Esophagus muscularis mucosa (tissue), 4 donors: Measurements from ENCODE around the gene SH3GL3. TPM values are rescaled to one million over a fixed set of nuclear protein-coding genes. Genes with fewer than 3 reads are reported as not detected.
A peak's percentile ranks its signal among the peaks of the same experiment; 100 is the strongest.

Experiments
- DNase-seq: peaks from one replicate; pipeline ENCODE4 v3.0.0-alpha.2; 2017; ENCODE audit errors: extremely low spot score
- H3K27ac ChIP-seq, 4 donors: fragments of 200-600 bp; sonication (generic); replicated peaks in 1 of 4; 1 replicate in 3 of 4; 2 replicates in 1 of 4; pipeline ENCODE4 v1.5.1; 2016 to 2019; ENCODE audit warnings: mild to moderate bottlenecking in 1 of 4
- H3K27me3 ChIP-seq, 4 donors: fragments of 200-600 bp; sonication (generic); one replicate each; pipeline versions ENCODE4 v1.5.1 to v1.6.0; 2016 to 2019
- H3K36me3 ChIP-seq, 4 donors: fragments of 200-600 bp; sonication (generic); one replicate each; pipeline ENCODE4 v1.5.1; 2016 to 2019
- H3K4me1 ChIP-seq, 4 donors: fragments of 200-600 bp; sonication (generic); one replicate each; pipeline ENCODE4 v1.5.1; 2016 to 2019
- H3K4me3 ChIP-seq, 4 donors: fragments of 200-600 bp; sonication (generic); 1 replicate in 2 of 4; 2 replicates in 2 of 4; pipeline ENCODE4 v1.5.1; 2016 to 2019; ENCODE audit warnings: mild to moderate bottlenecking in 4 of 4, moderate library complexity in 1 of 4
- H3K9me3 ChIP-seq, 4 donors: fragments of 200-600 bp; sonication (generic); 1 replicate in 3 of 4; 2 replicates in 1 of 4; pipeline ENCODE4 v1.5.1; 2016 to 2019
- EP300 ChIP-seq: sonication (generic); formaldehyde crosslinking; IDR thresholded peaks from one replicate; pipeline ENCODE4 v1.6.1; 2017; ENCODE audit warnings: antibody characterized with exemption
- POLR2A ChIP-seq: fragments of 450-650 bp; IDR thresholded peaks from one replicate; pipeline ENCODE4 v1.6.1; 2017; ENCODE audit warnings: antibody characterized with exemption, moderate library complexity, mild to moderate bottlenecking, low read depth
- POLR2AphosphoS5 ChIP-seq, 2 donors: sonication (generic); formaldehyde crosslinking; IDR thresholded peaks; one replicate each; pipeline ENCODE4 v1.6.1; 2017; ENCODE audit warnings: antibody characterized with exemption in 2 of 2
- WGBS: methylation state at CpG from one replicate; pipeline ENCODE4 v1.1.5; 2018; 5-methylcytosine and 5-hydroxymethylcytosine counted together
- intact Hi-C: fragments of 100-400 bp; cut with DNase I; formaldehyde crosslinking; loops from one replicate; pipeline ENCODE4 v1.15.1; 2023
- total RNA-seq, 4 donors: library from RNA; depleted of rRNA; stranded (reverse); fragments of >200 nt; gene quantifications; one replicate each; pipeline versions ENCODE4 v1.1.0 to v1.2.1, GENCODE V29; 2016
- TF ChIP-seq, protein P1 (sequence below), 3 experiments: fragments of 200-600 bp in 2 of 3; fragments of 450-650 bp in 1 of 3; sonication (generic) in 2 of 3; IDR thresholded peaks; one replicate each; pipeline ENCODE4 v1.5.1; 2017 to 2019; ENCODE audit warnings: antibody characterized with exemption in 3 of 3, mild to moderate bottlenecking in 2 of 3, moderate library complexity in 1 of 3

Gene SH3GL3
- total RNA-seq, 4 donors from 2014 or later: 0.19 TPM; not detected in 3

- peaks cover 0 to 8% (median 0%) of the 10 kb centered on the region in 4 donors for H3K27me3 ChIP-seq
- peaks cover 0 to 8% (median 0%) of the 10 kb centered on the region in 4 donors for H3K9me3 ChIP-seq
- DNase-seq: peak; percentile 12
- TF ChIP-seq POLR2AphosphoS5 (IDR thresholded peaks at IDR 0.05) (no peak), EP300 (no peak), POLR2A (no peak)
- TF ChIP-seq, protein P1, sequence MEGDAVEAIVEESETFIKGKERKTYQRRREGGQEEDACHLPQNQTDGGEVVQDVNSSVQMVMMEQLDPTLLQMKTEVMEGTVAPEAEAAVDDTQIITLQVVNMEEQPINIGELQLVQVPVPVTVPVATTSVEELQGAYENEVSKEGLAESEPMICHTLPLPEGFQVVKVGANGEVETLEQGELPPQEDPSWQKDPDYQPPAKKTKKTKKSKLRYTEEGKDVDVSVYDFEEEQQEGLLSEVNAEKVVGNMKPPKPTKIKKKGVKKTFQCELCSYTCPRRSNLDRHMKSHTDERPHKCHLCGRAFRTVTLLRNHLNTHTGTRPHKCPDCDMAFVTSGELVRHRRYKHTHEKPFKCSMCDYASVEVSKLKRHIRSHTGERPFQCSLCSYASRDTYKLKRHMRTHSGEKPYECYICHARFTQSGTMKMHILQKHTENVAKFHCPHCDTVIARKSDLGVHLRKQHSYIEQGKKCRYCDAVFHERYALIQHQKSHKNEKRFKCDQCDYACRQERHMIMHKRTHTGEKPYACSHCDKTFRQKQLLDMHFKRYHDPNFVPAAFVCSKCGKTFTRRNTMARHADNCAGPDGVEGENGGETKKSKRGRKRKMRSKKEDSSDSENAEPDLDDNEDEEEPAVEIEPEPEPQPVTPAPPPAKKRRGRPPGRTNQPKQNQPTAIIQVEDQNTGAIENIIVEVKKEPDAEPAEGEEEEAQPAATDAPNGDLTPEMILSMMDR (IDR thresholded peaks at IDR 0.05): no peak
- intact Hi-C loops: no loop called here
- no peaks in the 10 kb centered on the region for H3K4me1 ChIP-seq
- H3K4me3 ChIP-seq: no peak overlapping the region
- 82% methylated on average over 3 of the region's 3 CpGs for WGBS
- H3K27ac ChIP-seq: no peak overlapping the region
- no peaks in the 10 kb centered on the region for H3K36me3 ChIP-seq
Measured at GRCh38 chr15:83472151-83472550, 25.0 kb downstream of the SH3GL3 start.

DNA sequence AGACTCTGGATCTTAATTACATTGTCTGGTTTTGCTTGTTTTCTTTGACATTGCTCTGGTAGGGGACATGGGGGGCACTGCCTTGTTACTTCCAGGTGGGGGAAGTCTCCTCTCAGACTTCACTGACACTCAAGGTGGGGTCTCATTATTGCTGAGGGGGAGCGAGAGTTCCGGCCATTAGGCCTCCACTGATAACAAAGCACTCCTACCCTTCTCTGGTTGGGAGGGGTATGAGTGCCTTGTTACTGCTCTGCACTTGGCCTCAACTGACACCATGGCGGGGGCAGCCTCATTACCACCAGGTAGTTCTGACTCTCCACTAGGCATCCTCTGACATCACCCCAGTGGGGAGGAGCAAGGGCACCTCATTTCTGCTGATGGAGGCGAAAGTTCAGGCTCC, 25.7 kb downstream of the SH3GL3 start:
- no peak overlapping the region for H3K4me3 ChIP-seq
- 90% methylated on average over 4 of the region's 4 CpGs for WGBS
- H3K9me3 ChIP-seq: peaks cover 0 to 8% (median 0%) of the 10 kb centered on the region in 4 donors
- no peaks in the 10 kb centered on the region for H3K4me1 ChIP-seq
- H3K27me3 ChIP-seq: peaks cover 0 to 8% (median 0%) of the 10 kb centered on the region in 4 donors
- H3K27ac ChIP-seq: no peak overlapping the region
- no peaks in the 10 kb centered on the region for H3K36me3 ChIP-seq
- DNase-seq: peak; percentile 24
- TF ChIP-seq POLR2A: no peak
- TF ChIP-seq, protein P1 (IDR thresholded peaks at IDR 0.05): no peak
- intact Hi-C loops: no loop called here

DNA sequence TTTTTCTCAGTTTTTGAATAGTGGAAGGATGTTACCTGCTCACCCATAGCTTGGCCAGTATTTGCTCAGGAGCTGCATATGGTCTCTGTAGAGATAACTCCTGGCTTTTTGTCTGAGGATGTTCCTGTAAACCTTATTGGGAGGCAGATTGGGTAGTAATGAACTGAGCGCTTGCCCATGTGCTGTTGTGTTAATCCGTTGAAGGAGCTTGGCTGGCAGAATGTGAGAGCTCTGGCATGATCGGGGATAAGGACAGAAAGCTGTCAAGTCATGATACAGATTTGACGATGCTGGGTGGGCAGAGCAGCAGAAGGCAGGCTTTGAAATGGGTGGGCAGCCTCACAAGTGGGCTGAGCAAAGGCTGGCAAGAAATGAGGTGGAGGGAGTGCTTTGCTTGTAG, 27.4 kb downstream of the SH3GL3 start:
- WGBS: 92% methylated on average over 4 of the region's 4 CpGs

GRCh38 chr15:83475551-83475950, 28.4 kb downstream of the SH3GL3 start:
- peak; percentile 10 for DNase-seq
- Histone ChIP-seq H3K9me3 (peaks cover 0 to 8% (median 0%) of the 10 kb centered on the region in 4 donors), H3K27me3 (peaks cover 0 to 8% (median 0%) of the 10 kb centered on the region in 4 donors), H3K4me3 (no peak overlapping the region), H3K27ac (no peak overlapping the region), H3K36me3 (no peaks in the 10 kb centered on the region), H3K4me1 (no peaks in the 10 kb centered on the region)
- 73% methylated on average over 2 of the region's 2 CpGs for WGBS
- intact Hi-C loops: no loop called here
- no peak for TF ChIP-seq EP300

More for the DNA sequence above, 27.4 kb downstream of the SH3GL3 start:
- intact Hi-C loops: no loop called here
- Histone ChIP-seq H3K27me3 (peaks cover 0 to 8% (median 0%) of the 10 kb centered on the region in 4 donors), H3K4me1 (no peaks in the 10 kb centered on the region), H3K27ac (no peak overlapping the region), H3K4me3 (no peak overlapping the region), H3K36me3 (no peaks in the 10 kb centered on the region), H3K9me3 (peaks cover 0 to 8% (median 0%) of the 10 kb centered on the region in 4 donors)
- DNase-seq: peak; percentile 87
- TF ChIP-seq POLR2A: no peak
- TF ChIP-seq EP300: no peak
- no peak for TF ChIP-seq POLR2AphosphoS5 (IDR thresholded peaks at IDR 0.05)
- TF ChIP-seq, protein P1 (IDR thresholded peaks at IDR 0.05): no peak

GRCh38 chr15:83476066-83476465, 28.9 kb downstream of the SH3GL3 start:
- H3K27me3 ChIP-seq: peaks cover 0 to 8% (median 0%) of the 10 kb centered on the region in 4 donors
- no peaks in the 10 kb centered on the region for H3K4me1 ChIP-seq
- DNase-seq: no peak
- WGBS: 74% methylated on average over 2 of the region's 2 CpGs
- H3K27ac ChIP-seq: no peak overlapping the region
- H3K9me3 ChIP-seq: peaks cover 0 to 8% (median 0%) of the 10 kb centered on the region in 4 donors
- TF ChIP-seq POLR2A (no peak), EP300 (no peak), POLR2AphosphoS5 (IDR thresholded peaks at IDR 0.05) (no peak)
- TF ChIP-seq, protein P1 (IDR thresholded peaks at IDR 0.05): no peak
- H3K36me3 ChIP-seq: no peaks in the 10 kb centered on the region
- no peak overlapping the region for H3K4me3 ChIP-seq
- intact Hi-C loops: no loop called here
